ENCODE results near the gene POLR2A.
"Not testable (repeated sequence)": the region's sequence is repeated elsewhere in the genome, so short reads cannot be mapped to it uniquely, and the experiment has no call there.

Gene POLR2A

DNA sequence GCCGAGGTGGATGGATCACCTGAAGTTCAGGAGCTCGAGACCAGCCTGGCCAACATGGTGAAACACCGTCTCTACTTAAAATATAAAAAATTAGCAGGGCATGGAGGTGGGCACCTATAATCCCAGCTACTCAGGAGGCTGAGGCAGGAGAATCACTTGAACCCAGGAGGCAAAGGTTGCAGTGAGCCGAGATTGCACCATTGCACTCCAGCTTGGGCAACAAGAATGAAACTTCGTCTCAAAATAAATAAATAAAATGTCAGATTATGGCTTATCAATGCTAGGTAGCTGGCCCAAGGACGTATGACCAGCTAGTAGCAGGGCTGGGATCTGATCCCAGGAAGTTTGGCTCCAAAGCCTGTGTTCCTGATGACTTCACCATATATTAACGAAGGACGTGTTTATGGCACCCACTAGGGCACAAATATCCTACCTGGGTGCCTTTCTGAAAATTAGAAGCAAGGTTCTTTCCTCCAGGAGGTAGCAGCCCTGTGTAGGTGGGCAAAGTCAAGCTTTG, 13.7 kb upstream of the POLR2A start:
- not testable (repeated sequence) for H3K14ac ChIP-seq (ENCODE audit: low read length); H3K79me1 ChIP-seq (ENCODE audit: low read length); H2BK5ac ChIP-seq (ENCODE audit: low read depth, low read length, poor library complexity); H3K9me3 ChIP-seq (ENCODE audit: insufficient read depth, low read depth, low read length); H4K91ac ChIP-seq (ENCODE audit: low read depth, low read length); H3K27ac ChIP-seq (ENCODE audit: low read depth, low read length); DNase-seq; H4K8ac ChIP-seq (ENCODE audit: low read depth, low read length); H3K4ac ChIP-seq (ENCODE audit: low read depth, low read length); H3K4me1 ChIP-seq (ENCODE audit: control insufficient read depth in 1 of 2, insufficient read depth in 2 of 2, low read length in 2 of 2); H2BK12ac ChIP-seq (ENCODE audit: low read length); H4K12ac ChIP-seq (ENCODE audit: low read depth, low read length); H3K4me2 ChIP-seq (ENCODE audit: low read length); H3K79me2 ChIP-seq (ENCODE audit: control insufficient read depth, insufficient read depth, low read length, poor library complexity); H3K4me3 ChIP-seq (ENCODE audit: low read depth, low read length); H3K23ac ChIP-seq (ENCODE audit: low read length); H2AFZ ChIP-seq (ENCODE audit: insufficient read depth, low read length, poor library complexity); H2BK120ac ChIP-seq (ENCODE audit: insufficient read depth, low read length, poor library complexity); H2AK5ac ChIP-seq (ENCODE audit: low read length); H3K18ac ChIP-seq (ENCODE audit: low read length); H3K27me3 ChIP-seq (ENCODE audit: insufficient read depth, low read length)
- H3K36me3 ChIP-seq (ENCODE audit: control insufficient read depth in 1 of 2, insufficient read depth in 2 of 2, low read length in 2 of 2): peaks cover 15 to 18% of the 10 kb centered on the region in 2 experiments
- H3K9ac ChIP-seq (ENCODE audit: low read length): peak overlapping the region; percentile 64
- no CpG with 5 or more reads among the region's 8 CpGs for WGBS (ENCODE audit: extremely low coverage, insufficient coverage, insufficient read length)

DNA sequence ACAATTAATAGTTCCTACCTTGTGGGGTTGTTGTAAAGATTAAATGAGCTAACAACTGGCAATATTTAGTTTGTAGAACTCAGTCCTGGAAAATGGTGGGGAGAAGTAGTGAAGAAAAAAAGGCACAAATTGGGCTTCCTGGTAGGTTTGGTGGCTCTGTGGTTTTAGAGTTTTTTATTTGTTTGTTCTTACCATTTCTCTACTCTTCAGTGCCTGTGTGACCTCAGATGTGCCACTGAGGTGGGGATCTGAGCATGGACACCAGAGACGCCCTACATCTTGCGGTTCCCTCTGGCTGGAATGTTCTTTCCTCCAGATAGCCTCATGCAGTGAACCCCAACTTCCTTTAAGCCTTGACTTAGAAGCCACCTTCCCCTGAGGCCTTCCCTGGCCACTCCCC, 12.4 kb upstream of the POLR2A start:
- no CpG with 5 or more reads among the region's 2 CpGs for WGBS (ENCODE audit: extremely low coverage, insufficient coverage, insufficient read length)
- H3K14ac ChIP-seq (ENCODE audit: low read length): no peak overlapping the region
- no peak overlapping the region for H3K4me2 ChIP-seq (ENCODE audit: low read length)
- no peaks in the 10 kb centered on the region for H3K79me1 ChIP-seq (ENCODE audit: low read length)
- H2BK5ac ChIP-seq (ENCODE audit: low read depth, low read length, poor library complexity): no peak overlapping the region
- H3K18ac ChIP-seq (ENCODE audit: low read length): no peak overlapping the region
- H4K8ac ChIP-seq (ENCODE audit: low read depth, low read length): no peak overlapping the region
- no peaks in the 10 kb centered on the region for H3K79me2 ChIP-seq (ENCODE audit: control insufficient read depth, insufficient read depth, low read length, poor library complexity)
- H4K12ac ChIP-seq (ENCODE audit: low read depth, low read length): no peak overlapping the region
- no peak overlapping the region for H2AK5ac ChIP-seq (ENCODE audit: low read length)
- no peak overlapping the region for H3K27ac ChIP-seq (ENCODE audit: low read depth, low read length)
- peaks cover 15 to 19% of the 10 kb centered on the region in 2 experiments for H3K4me1 ChIP-seq (ENCODE audit: control insufficient read depth in 1 of 2, insufficient read depth in 2 of 2, low read length in 2 of 2)
- no peak overlapping the region for H3K4ac ChIP-seq (ENCODE audit: low read depth, low read length)
- H3K9me3 ChIP-seq (ENCODE audit: insufficient read depth, low read depth, low read length): no peaks in the 10 kb centered on the region
- DNase-seq: no peak
- H2BK120ac ChIP-seq (ENCODE audit: insufficient read depth, low read length, poor library complexity): no peak overlapping the region
- no peak overlapping the region for H2BK12ac ChIP-seq (ENCODE audit: low read length)
- no peak overlapping the region for H3K4me3 ChIP-seq (ENCODE audit: low read depth, low read length)
- no peak overlapping the region for H3K9ac ChIP-seq (ENCODE audit: low read length)
- H4K91ac ChIP-seq (ENCODE audit: low read depth, low read length): no peak overlapping the region
- peaks cover 4 to 6% of the 10 kb centered on the region in 2 experiments for H3K36me3 ChIP-seq (ENCODE audit: control insufficient read depth in 1 of 2, insufficient read depth in 2 of 2, low read length in 2 of 2)
- no peak overlapping the region for H3K23ac ChIP-seq (ENCODE audit: low read length)
- H3K27me3 ChIP-seq (ENCODE audit: insufficient read depth, low read length): no peaks in the 10 kb centered on the region
- no peak overlapping the region for H2AFZ ChIP-seq (ENCODE audit: insufficient read depth, low read length, poor library complexity)

DNA sequence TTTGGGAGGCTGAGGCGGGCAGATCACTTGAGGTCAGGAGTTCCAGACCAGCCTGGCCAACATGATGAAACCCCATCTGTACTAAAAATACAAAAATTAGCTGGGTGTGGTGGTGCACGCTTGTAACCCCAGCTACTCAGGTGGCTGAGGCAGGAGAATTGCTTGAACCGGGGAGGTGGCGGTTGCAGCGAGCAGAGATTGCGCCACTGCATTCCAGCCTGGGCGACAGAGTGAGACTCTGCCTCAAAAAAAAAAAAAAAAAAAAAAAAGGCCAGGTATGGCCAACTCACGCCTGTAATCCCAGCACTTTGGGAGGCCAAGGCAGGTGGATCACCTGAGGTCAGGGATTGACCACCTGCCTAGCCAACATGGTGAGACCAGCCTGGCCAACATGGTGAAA, 9.4 kb upstream of the POLR2A start:
- not testable (repeated sequence) for H3K23ac ChIP-seq (ENCODE audit: low read length); H3K9ac ChIP-seq (ENCODE audit: low read length); H2BK120ac ChIP-seq (ENCODE audit: insufficient read depth, low read length, poor library complexity); H3K27me3 ChIP-seq (ENCODE audit: insufficient read depth, low read length); H3K4ac ChIP-seq (ENCODE audit: low read depth, low read length); H4K12ac ChIP-seq (ENCODE audit: low read depth, low read length); H2AFZ ChIP-seq (ENCODE audit: insufficient read depth, low read length, poor library complexity); H2AK5ac ChIP-seq (ENCODE audit: low read length); H3K14ac ChIP-seq (ENCODE audit: low read length); H3K4me3 ChIP-seq (ENCODE audit: low read depth, low read length); H4K91ac ChIP-seq (ENCODE audit: low read depth, low read length); H3K9me3 ChIP-seq (ENCODE audit: insufficient read depth, low read depth, low read length); H2BK12ac ChIP-seq (ENCODE audit: low read length); H3K27ac ChIP-seq (ENCODE audit: low read depth, low read length); H4K8ac ChIP-seq (ENCODE audit: low read depth, low read length); H3K18ac ChIP-seq (ENCODE audit: low read length); H3K4me2 ChIP-seq (ENCODE audit: low read length); H2BK5ac ChIP-seq (ENCODE audit: low read depth, low read length, poor library complexity); H3K36me3 ChIP-seq (ENCODE audit: control insufficient read depth in 1 of 2, insufficient read depth in 2 of 2, low read length in 2 of 2)
- Histone ChIP-seq H3K4me1 (ENCODE audit: control insufficient read depth in 1 of 2, insufficient read depth in 2 of 2, low read length in 2 of 2) (peaks cover 30 to 36% of the 10 kb centered on the region in 2 experiments), H3K79me2 (ENCODE audit: control insufficient read depth, insufficient read depth, low read length, poor library complexity) (peaks cover 12% of the 10 kb centered on the region), H3K79me1 (ENCODE audit: low read length) (peaks cover 14% of the 10 kb centered on the region)
- DNase-seq: peak; percentile 58 to 71
- no CpG with 5 or more reads among the region's 8 CpGs for WGBS (ENCODE audit: extremely low coverage, insufficient coverage, insufficient read length)

DNA sequence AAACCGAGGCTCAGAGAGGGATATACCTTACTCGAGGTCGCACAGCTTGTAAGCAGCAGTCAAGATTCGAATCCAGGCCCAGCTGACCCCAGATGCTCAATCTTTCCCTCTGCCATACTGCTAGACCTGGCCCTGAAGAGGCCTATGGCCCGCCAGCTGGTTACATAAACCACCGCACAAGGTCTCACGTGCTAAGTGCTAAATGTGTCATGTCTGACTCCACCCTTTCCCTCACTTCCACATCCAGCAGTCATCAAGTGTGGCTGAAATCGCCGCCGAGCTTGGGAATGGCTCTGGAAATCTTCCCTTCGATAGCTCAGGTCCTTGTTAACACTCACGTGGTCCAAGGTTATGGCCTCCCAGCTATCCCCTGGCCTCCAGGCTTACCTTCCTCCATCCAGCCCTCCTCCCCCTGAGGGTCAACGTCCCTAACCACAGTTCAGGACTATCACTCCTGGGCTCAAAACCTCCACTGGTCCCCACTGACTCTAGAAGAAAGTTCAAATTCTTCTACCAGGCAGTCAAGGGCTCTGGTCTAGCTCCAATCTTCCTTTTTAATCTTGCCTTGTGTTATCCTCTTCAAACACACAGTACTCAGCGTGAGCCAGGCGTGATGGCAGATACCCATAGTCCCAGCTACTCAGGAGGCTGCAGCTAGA, 8.3 kb upstream of the POLR2A start:
- Histone ChIP-seq H3K27me3 (ENCODE audit: insufficient read depth, low read length) (no peaks in the 10 kb centered on the region), H3K79me2 (ENCODE audit: control insufficient read depth, insufficient read depth, low read length, poor library complexity) (peaks cover 14% of the 10 kb centered on the region), H2BK5ac (ENCODE audit: low read depth, low read length, poor library complexity) (no peak overlapping the region), H3K4me1 (ENCODE audit: control insufficient read depth in 1 of 2, insufficient read depth in 2 of 2, low read length in 2 of 2) (peaks cover 33 to 40% of the 10 kb centered on the region in 2 experiments), H2BK12ac (ENCODE audit: low read length) (no peak overlapping the region), H4K12ac (ENCODE audit: low read depth, low read length) (no peak overlapping the region), H3K4ac (ENCODE audit: low read depth, low read length) (peak overlapping the region; percentile 19), H2BK120ac (ENCODE audit: insufficient read depth, low read length, poor library complexity) (no peak overlapping the region), H4K91ac (ENCODE audit: low read depth, low read length) (no peak overlapping the region), H2AFZ (ENCODE audit: insufficient read depth, low read length, poor library complexity) (no peak overlapping the region), H3K27ac (ENCODE audit: low read depth, low read length) (no peak overlapping the region), H3K36me3 (ENCODE audit: control insufficient read depth in 1 of 2, insufficient read depth in 2 of 2, low read length in 2 of 2) (peaks cover 0 to 2% of the 10 kb centered on the region in 2 experiments), H3K79me1 (ENCODE audit: low read length) (peaks cover 19% of the 10 kb centered on the region), H3K9ac (ENCODE audit: low read length) (no peak overlapping the region), H2AK5ac (ENCODE audit: low read length) (no peak overlapping the region), H3K4me3 (ENCODE audit: low read depth, low read length) (no peak overlapping the region), H3K18ac (ENCODE audit: low read length) (no peak overlapping the region), H4K8ac (ENCODE audit: low read depth, low read length) (no peak overlapping the region), H3K23ac (ENCODE audit: low read length) (no peak overlapping the region), H3K4me2 (ENCODE audit: low read length) (no peak overlapping the region), H3K14ac (ENCODE audit: low read length) (no peak overlapping the region), H3K9me3 (ENCODE audit: insufficient read depth, low read depth, low read length) (no peaks in the 10 kb centered on the region)
- DNase-seq: peak in 1 of 2 donors; percentile 31
- no CpG with 5 or more reads among the region's 15 CpGs for WGBS (ENCODE audit: extremely low coverage, insufficient coverage, insufficient read length)
